ENCODE data around the gene GRAMD1C.

GRAMD1C gene

DNA sequence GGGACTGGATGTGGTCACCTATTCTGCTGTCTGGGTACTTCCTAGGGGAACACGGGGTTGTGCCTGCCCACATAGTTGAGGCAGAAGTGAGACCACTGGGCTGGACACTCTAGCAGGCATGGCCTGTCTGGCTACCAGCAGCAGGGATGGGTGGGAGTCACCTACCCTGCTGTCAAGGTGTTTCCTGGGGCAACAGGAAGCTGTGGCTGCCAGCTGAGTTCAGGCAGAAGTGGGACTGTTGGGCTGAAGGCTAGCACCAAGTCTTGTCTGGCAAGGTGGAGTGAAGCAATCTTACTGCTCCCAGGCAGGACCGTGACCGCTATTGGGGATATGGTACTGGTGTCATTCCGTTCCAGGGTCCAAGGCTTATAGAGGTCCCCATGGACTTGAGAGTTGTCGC is 89.0 kb downstream of the GRAMD1C start:
- H4K20me1 ChIP-seq (ENCODE audit: low read depth, low read length): no peaks in the 10 kb centered on the region
- no peak overlapping the region for H3K9ac ChIP-seq (ENCODE audit: low read length)
- no peaks in the 10 kb centered on the region; the same call in 1 of the 2 replicates for H3K9me3 ChIP-seq (ENCODE audit: insufficient read depth, low read length)
- H3K4me3 ChIP-seq (ENCODE audit: insufficient read depth, low read length, poor library complexity, severe bottlenecking): no peak overlapping the region
- H3K27ac ChIP-seq (ENCODE audit: low read depth, low read length): no peak overlapping the region
- no peaks in the 10 kb centered on the region for H3K9me2 ChIP-seq (replicated peaks; ENCODE audit: insufficient read depth, low read length)
- no peaks in the 10 kb centered on the region for H3K79me2 ChIP-seq (ENCODE audit: insufficient read depth, low read length)
- TF ChIP-seq EZH2phosphoT487 (conservative IDR thresholded peaks at IDR 0.05; ENCODE audit: low read length): no peak
- no peak for TF ChIP-seq CTCF (IDR thresholded peaks at IDR 0.05; ENCODE audit: insufficient read depth, low read length, poor library complexity, severe bottlenecking)
- no peaks in the 10 kb centered on the region for H3K27me3 ChIP-seq (ENCODE audit: low read length)
- no peaks in the 10 kb centered on the region for H3F3A ChIP-seq (ENCODE audit: insufficient read depth)
- no peaks in the 10 kb centered on the region for H3K36me3 ChIP-seq (ENCODE audit: low read length)
- no peak overlapping the region for H2AFZ ChIP-seq (ENCODE audit: low read depth, low read length, severe bottlenecking)
- no peak overlapping the region for H3K4me2 ChIP-seq (ENCODE audit: low read depth, low read length, poor library complexity, severe bottlenecking)

- Histone ChIP-seq H3K27ac (ENCODE audit: low read depth, low read length) (no peak overlapping the region), H3K9me2 (replicated peaks; ENCODE audit: insufficient read depth, low read length) (no peaks in the 10 kb centered on the region), H3K36me3 (ENCODE audit: low read length) (no peaks in the 10 kb centered on the region), H3K9me3 (ENCODE audit: insufficient read depth, low read length) (no peaks in the 10 kb centered on the region), H4K20me1 (ENCODE audit: low read depth, low read length) (no peaks in the 10 kb centered on the region), H3K4me2 (ENCODE audit: low read depth, low read length, poor library complexity, severe bottlenecking) (peak overlapping the region; percentile 81), H2AFZ (ENCODE audit: low read depth, low read length, severe bottlenecking) (peak overlapping the region; percentile 80), H3K9ac (ENCODE audit: low read length) (peak overlapping the region; percentile 66), H3K4me3 (ENCODE audit: insufficient read depth, low read length, poor library complexity, severe bottlenecking) (peak overlapping the region; percentile 68), H3K79me2 (ENCODE audit: insufficient read depth, low read length) (no peaks in the 10 kb centered on the region; the same call in 1 of the 2 replicates), H3F3A (ENCODE audit: insufficient read depth) (peaks cover 23% of the 10 kb centered on the region), H3K27me3 (ENCODE audit: low read length) (no peaks in the 10 kb centered on the region)
- TF ChIP-seq EZH2phosphoT487 (conservative IDR thresholded peaks at IDR 0.05; ENCODE audit: low read length): no peak
- no peak for TF ChIP-seq CTCF (IDR thresholded peaks at IDR 0.05; ENCODE audit: insufficient read depth, low read length, poor library complexity, severe bottlenecking)
Observed at GRCh38 chr3:113946831-113947230, 108.2 kb downstream of the GRAMD1C start.

GRCh38 chr3:113947372-113948014 is 108.9 kb downstream of the GRAMD1C start, which contains the start of gene ZDHHC23:
Gene ZDHHC23 (plus strand): TSS chr3:113948013. CDS start chr3:113948803, 790 bp downstream.
- Histone ChIP-seq H3K27me3 (ENCODE audit: low read length) (no peaks in the 10 kb centered on the region), H3K79me2 (ENCODE audit: insufficient read depth, low read length) (no peaks in the 10 kb centered on the region; the same call in 1 of the 2 replicates), H3K9me2 (replicated peaks; ENCODE audit: insufficient read depth, low read length) (no peaks in the 10 kb centered on the region), H3K9me3 (ENCODE audit: insufficient read depth, low read length) (no peaks in the 10 kb centered on the region), H3K4me2 (ENCODE audit: low read depth, low read length, poor library complexity, severe bottlenecking) (peak within 1 kb of the TSS; percentile 81), H4K20me1 (ENCODE audit: low read depth, low read length) (no peaks in the 10 kb centered on the region), H3K9ac (ENCODE audit: low read length) (peak within 1 kb of the TSS; percentile 66), H2AFZ (ENCODE audit: low read depth, low read length, severe bottlenecking) (peak within 1 kb of the TSS; percentile 89), H3F3A (ENCODE audit: insufficient read depth) (peaks cover 23% of the 10 kb centered on the region), H3K36me3 (ENCODE audit: low read length) (no peaks in the 10 kb centered on the region), H3K27ac (ENCODE audit: low read depth, low read length) (peak within 1 kb of the TSS; percentile 32), H3K4me3 (ENCODE audit: insufficient read depth, low read length, poor library complexity, severe bottlenecking) (peak within 1 kb of the TSS; percentile 68)
- no peak for TF ChIP-seq CTCF (IDR thresholded peaks at IDR 0.05; ENCODE audit: insufficient read depth, low read length, poor library complexity, severe bottlenecking)
- TF ChIP-seq EZH2phosphoT487 (conservative IDR thresholded peaks at IDR 0.05; ENCODE audit: low read length): no peak

Measured in SU-DHL-6 (cell line).